HG02852 (cell line): ENCODE data around the gene TMSB4X.
"Not testable (repeated sequence)": the region's sequence is repeated elsewhere in the genome, so short reads cannot be mapped to it uniquely, and the experiment has no call there.

Source experiments
- ATAC-seq: cut with Tn5 transposase; IDR thresholded peaks from one replicate; pipeline ENCODE4 v1.9.1; 2021; ENCODE audit warnings: mild to moderate bottlenecking, moderate library complexity; ENCODE audit not compliant: unreplicated experiment

Gene TMSB4X

GRCh38 chrX:12954981-12955380, 19.9 kb upstream of the TMSB4X start:
- no peak for ATAC-seq

- ATAC-seq = peak; percentile 46
Measured at GRCh38 chrX:12955882-12956703, 18.8 kb upstream of the TMSB4X start.

- peak; percentile 81 for ATAC-seq
Measured at GRCh38 chrX:12956704-12957534, 18.0 kb upstream of the TMSB4X start.

- no peak for ATAC-seq
Measured at GRCh38 chrX:12958059-12958458, 16.9 kb upstream of the TMSB4X start.

- ATAC-seq = no peak
Measured at GRCh38 chrX:12958461-12958860, 16.4 kb upstream of the TMSB4X start.

GRCh38 chrX:12961196-12961718, 13.7 kb upstream of the TMSB4X start:
- ATAC-seq = no peak

- ATAC-seq = no peak
Measured at GRCh38 chrX:12962041-12962504, 12.8 kb upstream of the TMSB4X start.

GRCh38 chrX:12963210-12963850, 11.6 kb upstream of the TMSB4X start:
- not testable (repeated sequence) for ATAC-seq

- ATAC-seq = no peak
Measured at GRCh38 chrX:12965131-12965940, 9.6 kb upstream of the TMSB4X start.

GRCh38 chrX:12966151-12966550, 8.8 kb upstream of the TMSB4X start:
- no peak for ATAC-seq

- ATAC-seq = no peak
Measured at GRCh38 chrX:12967711-12968465, 7.0 kb upstream of the TMSB4X start.

GRCh38 chrX:12970691-12971202, 4.2 kb upstream of the TMSB4X start:
- ATAC-seq = no peak

GRCh38 chrX:12971282-12972003, 3.5 kb upstream of the TMSB4X start:
- no peak for ATAC-seq

- no peak for ATAC-seq
Measured at GRCh38 chrX:12972243-12972642, 2.7 kb upstream of the TMSB4X start.

GRCh38 chrX:12972878-12973560, 1.9 kb upstream of the TMSB4X start:
- ATAC-seq = no peak

- ATAC-seq = no peak
Measured at GRCh38 chrX:12973561-12974304, 1.2 kb upstream of the TMSB4X start.

GRCh38 chrX:12974305-12974795, 560 bp upstream of the TMSB4X start:
- ATAC-seq = no peak
